Activated CD4-positive, alpha-beta memory T cell treated with anti-CD3 and anti-CD28 coated beads for 36 hours (primary cell): ENCODE data around the gene CD4. TPM values are rescaled to one million over a fixed set of nuclear protein-coding genes. Genes with fewer than 3 reads are reported as not detected.

Experiments used
- CTCF ChIA-PET: fragments of 350-600 bp; sonication (Branson Sonifier 250); formaldehyde crosslinking; loops from one replicate; lab custom pipeline; 2021; ENCODE audit warnings: antibody characterized with exemption, inconsistent platforms; lab: Charles Lee
- POLR2A ChIA-PET: fragments of 350-600 bp; sonication (Branson Sonifier 250); formaldehyde crosslinking; loops from one replicate; lab custom pipeline; 2021; ENCODE audit warnings: antibody characterized with exemption; lab: Charles Lee
- DNase-seq: peaks from one replicate; pipeline ENCODE4 v3.0.0-alpha.2; 2020
- H3K27ac Mint-ChIP-seq: one replicate; pipeline ENCODE4 v1.8.0; 2021; ENCODE audit warnings: mixed read lengths
- H3K27me3 Mint-ChIP-seq: one replicate; pipeline ENCODE4 v1.8.0; 2021; ENCODE audit warnings: mixed read lengths
- H3K36me3 Mint-ChIP-seq: one replicate; pipeline ENCODE4 v1.8.0; 2021; ENCODE audit warnings: mixed read lengths
- H3K4me1 Mint-ChIP-seq: one replicate; pipeline ENCODE4 v1.8.0; 2021; ENCODE audit warnings: low read depth, mixed read lengths
- H3K4me3 Mint-ChIP-seq: one replicate; pipeline ENCODE4 v1.8.0; 2021; ENCODE audit warnings: mild to moderate bottlenecking, mixed read lengths
- H3K9me3 Mint-ChIP-seq: one replicate; pipeline ENCODE4 v1.8.0; 2021; ENCODE audit warnings: mixed read lengths
- intact Hi-C: fragments of 100-400 bp; cut with micrococcal nuclease; formaldehyde crosslinking; loops from one replicate; pipeline ENCODE4 v1.15.1; 2023
- total RNA-seq, 2 experiments: library from RNA; stranded (reverse); gene quantifications; one replicate each; pipeline ENCODE4 v1.2.3, GENCODE V29; 2021

Gene CD4
- total RNA-seq, 2 experiments from 2014 or later, result 290 to 300 TPM

DNA sequence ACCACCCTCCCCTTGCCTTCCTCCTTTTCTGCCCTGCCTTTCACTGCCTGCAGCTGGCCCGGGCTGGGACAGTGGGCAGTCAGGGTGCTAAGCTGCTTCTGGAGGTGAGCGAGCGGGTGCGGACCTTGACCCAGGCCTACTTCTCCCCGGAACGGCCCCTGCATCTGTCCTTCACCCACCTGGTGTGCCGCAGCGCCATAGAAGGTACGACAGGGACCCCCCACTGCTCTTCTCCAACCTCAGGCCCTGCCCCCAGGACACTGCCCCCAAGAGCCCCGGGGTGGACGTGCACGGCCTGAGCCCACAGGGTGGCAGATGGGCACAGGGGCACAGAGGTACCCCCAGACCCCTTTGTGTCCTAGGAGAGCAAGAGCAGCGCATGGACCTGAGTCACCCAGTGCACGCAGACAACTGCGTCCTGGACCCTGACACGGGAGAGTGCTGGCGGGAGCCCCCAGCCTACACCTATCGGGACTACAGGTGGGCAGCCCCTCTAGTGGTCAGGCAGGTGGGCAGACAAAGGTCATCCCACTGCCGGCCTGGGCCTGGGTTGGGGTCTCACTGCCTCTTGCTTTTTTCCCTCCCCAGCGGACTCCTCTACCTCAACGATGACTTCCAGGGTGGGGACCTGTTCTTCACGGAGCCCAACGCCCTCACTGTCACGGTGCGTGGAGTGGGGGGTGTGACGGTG lies 48.2 kb downstream of the CD4 start:
- DNase-seq, result no peak
- no peaks in the 10 kb centered on the region for H3K9me3 Mint-ChIP-seq
- no peaks in the 10 kb centered on the region for H3K27me3 Mint-ChIP-seq
- no peak overlapping the region for H3K4me3 Mint-ChIP-seq
- intact Hi-C loops, result no loop called here
- ChIA-PET POLR2A (interaction anchor here (1.4 to 1.9 kb wide), 2 partner anchors 15 to 35 kb away, joined by 5 read pairs; partner anchors contain the start of genes SPSB2 and USP5), CTCF (interaction anchor here (4.3 to 6.0 kb wide), 3 partner anchors 13 to 84 kb away, joined by 30 to 44 read pairs (median 41); partner anchors contain the start of genes CDCA3, MLF2 and USP5)
- no peak overlapping the region for H3K27ac Mint-ChIP-seq
- H3K4me1 Mint-ChIP-seq, result peaks cover 2% of the 10 kb centered on the region
- H3K36me3 Mint-ChIP-seq, result no peaks in the 10 kb centered on the region

DNA sequence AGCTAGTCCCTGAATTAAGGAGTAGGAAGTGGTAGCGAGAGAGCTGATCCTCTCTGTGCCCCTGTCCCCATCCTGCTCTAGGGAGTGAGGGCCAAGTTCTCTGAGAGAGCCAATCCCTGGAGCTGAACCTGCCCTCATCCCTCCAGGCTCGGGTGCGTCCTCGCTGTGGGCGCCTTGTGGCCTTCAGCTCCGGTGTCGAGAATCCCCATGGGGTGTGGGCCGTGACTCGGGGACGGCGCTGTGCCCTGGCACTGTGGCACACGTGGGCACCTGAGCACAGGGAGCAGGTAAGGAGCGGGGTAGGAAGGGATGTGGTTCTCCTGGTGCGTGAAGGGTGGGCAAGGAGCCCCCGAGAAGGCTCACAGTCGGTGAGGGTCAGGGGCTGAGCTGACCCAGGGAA lies 49.5 kb downstream of the CD4 start:
- CTCF ChIA-PET, result interaction anchor here (1.1 to 2.3 kb wide), 3 partner anchors 8 to 33 kb away, joined by 3 to 10 read pairs (median 8); partner anchors contain the start of gene SPSB2
- no peaks in the 10 kb centered on the region for H3K27me3 Mint-ChIP-seq
- no peaks in the 10 kb centered on the region for H3K36me3 Mint-ChIP-seq

DNA sequence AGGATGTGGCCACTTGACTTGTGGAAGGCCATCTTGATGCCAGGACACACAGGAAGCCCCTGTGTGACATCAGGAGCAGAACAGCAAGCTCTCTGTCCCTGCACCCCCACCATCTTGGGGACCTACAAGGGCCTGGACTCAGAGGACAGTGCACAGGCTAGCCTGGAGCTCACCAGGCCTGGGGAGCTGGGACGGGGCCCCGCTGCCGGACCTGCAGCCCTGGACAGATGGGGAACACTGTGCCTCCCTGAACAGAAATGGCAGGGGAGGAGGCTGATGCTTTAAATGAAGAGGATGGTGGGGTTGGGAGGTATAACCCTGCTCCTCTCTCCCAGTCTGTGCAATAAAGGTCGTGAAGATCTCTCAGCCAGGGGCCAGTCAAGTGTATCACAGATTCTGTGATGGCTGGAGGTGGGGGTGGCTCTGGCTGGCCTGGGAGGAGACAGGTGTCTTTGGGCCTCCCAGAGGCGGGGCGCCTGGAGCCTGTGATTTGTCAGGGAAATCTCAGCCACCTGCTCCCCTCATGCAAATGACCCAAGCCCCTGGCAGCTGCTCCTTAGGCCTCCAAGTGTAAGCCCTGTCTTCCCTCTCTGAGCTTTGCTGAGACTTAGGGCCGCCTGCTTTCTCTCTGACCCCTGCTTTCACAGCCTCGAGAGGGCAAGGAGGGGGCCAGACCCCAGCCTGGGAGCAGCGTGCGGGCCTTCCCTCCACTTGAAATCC lies 50.3 kb downstream of the CD4 start:
- ChIA-PET CTCF (interaction anchor here (1.1 to 2.3 kb wide), 4 partner anchors 9 to 33 kb away, joined by 3 to 10 read pairs (median 6); partner anchors contain the start of gene SPSB2), POLR2A (interaction anchor here (1.1 to 3.7 kb wide), 2 partner anchors 11 to 12 kb away, joined by 3 to 16 read pairs; partner anchors contain the start of genes CDCA3 and USP5)
- no peaks in the 10 kb centered on the region for H3K9me3 Mint-ChIP-seq
- no peaks in the 10 kb centered on the region for H3K36me3 Mint-ChIP-seq
- H3K27ac Mint-ChIP-seq, result no peak overlapping the region
- no peak for DNase-seq
- H3K4me3 Mint-ChIP-seq, result no peak overlapping the region
- H3K27me3 Mint-ChIP-seq, result no peaks in the 10 kb centered on the region
- intact Hi-C loops, result no loop called here
- peaks cover 2% of the 10 kb centered on the region for H3K4me1 Mint-ChIP-seq

More for the DNA sequence above, 49.5 kb downstream of the CD4 start:
- intact Hi-C loops, result no loop called here
- Mint-ChIP-seq H3K4me1 (peaks cover 2% of the 10 kb centered on the region), H3K4me3 (no peak overlapping the region), H3K9me3 (no peaks in the 10 kb centered on the region), H3K27ac (no peak overlapping the region)
- no peak for DNase-seq
- POLR2A ChIA-PET, result interaction anchor here (3.7 kb wide), 1 partner anchor 13 kb away, joined by 16 read pairs; the partner anchor contains the start of genes CDCA3 and USP5

DNA sequence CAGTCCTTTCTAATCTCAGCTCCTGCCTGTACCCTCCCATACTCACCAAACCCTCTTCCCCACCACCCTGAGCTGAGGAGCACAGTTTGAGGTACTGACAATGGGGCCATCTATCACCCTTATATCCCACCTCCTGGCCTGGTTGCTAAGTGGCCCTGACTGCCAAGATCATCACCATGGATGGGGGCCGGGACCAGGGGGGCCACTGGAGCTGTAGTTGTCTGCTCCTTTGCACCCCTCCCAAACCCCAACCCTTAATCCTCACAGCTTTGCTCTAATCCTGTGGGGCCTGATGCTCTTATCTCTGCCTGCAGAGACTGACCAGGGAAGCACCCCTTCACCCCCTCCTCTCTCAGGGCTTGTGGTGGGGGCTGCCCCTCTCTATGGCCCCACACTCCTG lies 51.0 kb downstream of the CD4 start:
- no peak overlapping the region for H3K27ac Mint-ChIP-seq
- DNase-seq, result no peak
- H3K4me1 Mint-ChIP-seq, result peaks cover 2% of the 10 kb centered on the region
- CTCF ChIA-PET, result interaction anchor here (1.1 to 2.3 kb wide), 4 partner anchors 15 to 87 kb away, joined by 4 to 10 read pairs (median 6); partner anchors contain the start of genes MLF2 and SPSB2
- H3K4me3 Mint-ChIP-seq, result no peak overlapping the region
- POLR2A ChIA-PET, result interaction anchor here (1.1 to 3.7 kb wide), 2 partner anchors 11 kb away, joined by 3 to 16 read pairs; partner anchors contain the start of genes CDCA3 and USP5
- no peaks in the 10 kb centered on the region for H3K36me3 Mint-ChIP-seq
- no peaks in the 10 kb centered on the region for H3K9me3 Mint-ChIP-seq
- no peaks in the 10 kb centered on the region for H3K27me3 Mint-ChIP-seq
- intact Hi-C loops, result no loop called here

DNA sequence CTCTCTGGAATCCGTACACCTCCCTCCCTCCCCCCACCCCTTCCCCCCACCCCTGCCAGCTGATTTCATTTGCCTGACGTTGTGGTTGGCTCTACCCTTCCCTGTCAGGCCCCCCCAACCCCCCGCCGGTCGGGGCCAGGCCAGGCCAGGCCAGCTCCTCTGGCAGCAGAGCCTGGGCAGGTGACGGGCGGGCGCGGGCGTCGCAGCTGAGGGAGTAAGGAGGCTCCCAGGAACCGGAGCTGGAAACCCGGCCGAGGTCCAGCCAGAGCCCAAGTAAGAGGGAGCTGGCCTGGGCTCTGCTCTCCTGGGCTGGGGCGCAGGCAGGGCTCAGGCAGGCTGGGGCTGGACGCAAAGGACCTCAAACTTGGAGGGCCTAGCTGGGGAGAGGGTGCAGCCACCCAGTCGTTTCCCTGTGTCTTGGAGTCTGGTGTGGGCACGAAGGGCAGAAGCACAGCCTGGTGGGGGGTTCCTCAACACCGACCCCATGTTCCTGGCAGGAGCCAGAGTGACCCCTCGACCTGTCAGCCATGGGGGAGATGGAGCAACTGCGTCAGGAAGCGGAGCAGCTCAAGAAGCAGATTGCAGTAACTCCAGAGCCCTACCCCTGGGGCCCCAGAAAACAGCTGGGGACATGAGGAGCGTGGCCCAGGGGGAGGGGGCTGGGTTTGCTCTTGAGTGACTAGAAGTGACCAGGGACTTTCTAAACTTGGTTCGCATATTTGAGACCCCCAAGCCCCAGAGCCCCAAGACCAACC lies 51.6 kb downstream of the CD4 start, which contains the start of gene GNB3:
Gene GNB3 (plus strand): TSS at position 165 of the 755 bp plus-strand sequence. CDS start 363 bp downstream, at position 528.
- Mint-ChIP-seq H3K4me1 (no peaks in the 10 kb centered on the region), H3K36me3 (no peaks in the 10 kb centered on the region), H3K4me3 (no peak within 1 kb of the TSS), H3K27ac (no peak within 1 kb of the TSS), H3K27me3 (no peaks in the 10 kb centered on the region), H3K9me3 (no peaks in the 10 kb centered on the region)
- ChIA-PET CTCF (interaction anchor here (1.4 to 2.6 kb wide), 4 partner anchors 12 to 88 kb away, joined by 5 to 10 read pairs (median 8); partner anchors contain the start of genes MLF2, P3H3 and SPSB2), POLR2A (interaction anchor here (1.1 to 3.7 kb wide), 2 partner anchors 11 to 12 kb away, joined by 3 to 16 read pairs; partner anchors contain the start of genes CDCA3 and USP5)
- no peak for DNase-seq
- intact Hi-C loops, result no loop called here

DNA sequence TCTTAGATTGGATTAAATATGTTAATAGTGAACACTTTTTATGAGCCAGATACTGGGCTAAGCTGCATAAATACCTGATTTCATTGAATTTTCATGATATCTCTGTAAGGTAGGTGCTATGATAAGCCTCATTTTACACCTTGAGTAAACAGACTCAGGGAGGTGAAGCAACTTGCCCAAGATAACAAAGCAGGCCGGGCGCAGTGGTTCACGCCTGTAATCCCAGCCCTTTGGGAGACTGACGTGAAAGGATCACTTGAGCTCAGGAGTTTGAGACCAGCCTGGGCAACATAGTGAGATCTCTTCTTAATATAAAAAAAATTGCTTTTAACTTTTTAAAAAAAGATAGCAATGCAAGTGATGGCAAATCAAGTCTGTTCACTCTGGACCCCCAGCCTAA lies 52.7 kb downstream of the CD4 start:
- no peaks in the 10 kb centered on the region for H3K4me1 Mint-ChIP-seq
- H3K36me3 Mint-ChIP-seq, result no peaks in the 10 kb centered on the region
- intact Hi-C loops, result no loop called here
- ChIA-PET CTCF (interaction anchor here (1.0 to 2.6 kb wide), 5 partner anchors 9 to 28 kb away, joined by 3 to 9 read pairs (median 4); partner anchors contain the start of genes CDCA3 and P3H3), POLR2A (interaction anchor here (1.3 to 3.7 kb wide), 2 partner anchors 9 to 10 kb away, joined by 5 to 16 read pairs; partner anchors contain the start of genes CDCA3 and USP5)
- H3K9me3 Mint-ChIP-seq, result no peaks in the 10 kb centered on the region
- no peak overlapping the region for H3K27ac Mint-ChIP-seq
- DNase-seq, result no peak
- H3K4me3 Mint-ChIP-seq, result no peak overlapping the region
- H3K27me3 Mint-ChIP-seq, result no peaks in the 10 kb centered on the region

DNA sequence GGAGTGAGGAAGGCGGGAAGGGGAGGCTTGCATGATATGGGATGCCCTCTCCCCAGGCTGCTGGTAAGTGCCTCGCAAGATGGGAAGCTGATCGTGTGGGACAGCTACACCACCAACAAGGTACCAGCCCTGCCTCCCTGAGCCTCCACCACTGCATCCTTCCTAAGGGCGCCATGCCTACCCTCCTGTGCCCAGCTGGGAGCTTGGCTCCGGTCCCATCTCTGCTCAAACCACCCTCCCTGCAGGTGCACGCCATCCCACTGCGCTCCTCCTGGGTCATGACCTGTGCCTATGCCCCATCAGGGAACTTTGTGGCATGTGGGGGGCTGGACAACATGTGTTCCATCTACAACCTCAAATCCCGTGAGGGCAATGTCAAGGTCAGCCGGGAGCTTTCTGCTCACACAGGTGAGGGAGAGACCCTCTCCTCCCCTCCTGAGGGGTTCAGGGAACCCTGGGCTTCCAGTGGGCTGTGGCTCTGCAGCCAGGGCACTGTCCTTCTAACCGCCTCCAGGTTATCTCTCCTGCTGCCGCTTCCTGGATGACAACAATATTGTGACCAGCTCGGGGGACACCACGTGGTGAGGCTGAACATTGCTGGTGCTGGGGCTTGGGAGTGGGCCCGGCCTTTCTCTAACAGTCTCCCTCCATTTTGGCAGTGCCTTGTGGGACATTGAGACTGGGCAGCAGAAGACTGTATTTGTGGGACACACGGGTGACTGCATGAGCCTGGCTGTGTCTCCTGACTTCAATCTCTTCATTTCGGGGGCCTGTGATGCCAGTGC lies 54.0 kb downstream of the CD4 start:
- Mint-ChIP-seq H3K4me1 (no peaks in the 10 kb centered on the region), H3K27ac (no peak overlapping the region), H3K36me3 (peaks cover 5% of the 10 kb centered on the region), H3K9me3 (no peaks in the 10 kb centered on the region), H3K27me3 (no peaks in the 10 kb centered on the region), H3K4me3 (no peak overlapping the region)
- POLR2A ChIA-PET, result interaction anchor here (1.1 to 1.3 kb wide), 2 partner anchors 8 to 24 kb away, joined by 3 to 5 read pairs; partner anchors contain the start of genes CDCA3, TPI1 and USP5
- CTCF ChIA-PET, result interaction anchor here (1.4 to 4.8 kb wide), 3 partner anchors 9 to 29 kb away, joined by 3 to 35 read pairs (median 9); partner anchors contain the start of gene P3H3
- intact Hi-C loops, result no loop called here
- no peak for DNase-seq

DNA sequence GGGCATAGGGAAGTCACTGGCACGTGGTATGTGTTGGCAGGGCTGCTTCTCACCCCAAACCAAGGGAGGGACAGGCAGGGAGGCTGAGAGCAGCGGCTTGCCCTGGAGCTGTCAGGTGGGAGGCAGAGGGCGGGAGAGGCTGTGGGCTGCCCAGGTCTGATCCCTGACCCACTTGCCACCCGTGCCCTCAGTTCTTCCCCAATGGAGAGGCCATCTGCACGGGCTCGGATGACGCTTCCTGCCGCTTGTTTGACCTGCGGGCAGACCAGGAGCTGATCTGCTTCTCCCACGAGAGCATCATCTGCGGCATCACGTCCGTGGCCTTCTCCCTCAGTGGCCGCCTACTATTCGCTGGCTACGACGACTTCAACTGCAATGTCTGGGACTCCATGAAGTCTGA lies 56.1 kb downstream of the CD4 start:
- Mint-ChIP-seq H3K9me3 (no peaks in the 10 kb centered on the region), H3K27ac (no peak overlapping the region), H3K27me3 (no peaks in the 10 kb centered on the region), H3K4me3 (no peak overlapping the region), H3K36me3 (peaks cover 19% of the 10 kb centered on the region), H3K4me1 (peaks cover 9% of the 10 kb centered on the region)
- POLR2A ChIA-PET, result no interaction called here
- intact Hi-C loops, result no loop called here
- DNase-seq, result no peak
- CTCF ChIA-PET, result interaction anchor here (0.6 to 4.8 kb wide), 4 partner anchors 11 to 248 kb away, joined by 3 to 35 read pairs (median 4); partner anchors contain the start of gene MLF2

DNA sequence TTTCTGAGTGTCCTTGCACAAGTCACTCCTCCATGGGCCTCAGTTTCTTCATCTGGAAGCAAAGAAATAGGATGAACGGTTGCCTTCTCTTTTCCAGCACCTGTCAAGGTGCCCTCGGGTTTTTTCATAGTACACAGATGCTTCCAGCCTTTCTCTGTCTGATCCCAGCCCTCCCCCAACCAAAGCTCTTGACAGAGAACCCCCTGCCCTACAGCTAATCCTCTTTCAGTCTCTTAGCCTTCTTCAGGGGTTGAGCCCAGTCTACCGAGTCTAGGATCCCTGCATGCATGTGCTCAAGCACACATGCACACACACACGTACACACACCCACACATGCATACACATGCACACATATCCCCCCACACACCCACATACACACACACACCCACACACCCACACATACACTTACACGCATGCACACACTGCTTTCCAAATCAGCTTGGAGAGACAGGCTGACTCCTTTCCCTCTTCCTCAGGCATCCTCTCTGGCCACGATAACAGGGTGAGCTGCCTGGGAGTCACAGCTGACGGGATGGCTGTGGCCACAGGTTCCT lies 57.1 kb downstream of the CD4 start:
- Mint-ChIP-seq H3K4me3 (no peak overlapping the region), H3K9me3 (no peaks in the 10 kb centered on the region), H3K27me3 (no peaks in the 10 kb centered on the region), H3K4me1 (peaks cover 12% of the 10 kb centered on the region), H3K36me3 (peaks cover 22% of the 10 kb centered on the region), H3K27ac (no peak overlapping the region)
- DNase-seq, result no peak
- intact Hi-C loops, result no loop called here
- POLR2A ChIA-PET, result interaction anchor here (1.6 kb wide), 1 partner anchor 21 kb away, joined by 4 read pairs; the partner anchor contains the start of gene TPI1
- CTCF ChIA-PET, result interaction anchor here (4.8 kb wide), 1 partner anchor 12 kb away, joined by 35 read pairs; no protein-coding TSS in a partner anchor

DNA sequence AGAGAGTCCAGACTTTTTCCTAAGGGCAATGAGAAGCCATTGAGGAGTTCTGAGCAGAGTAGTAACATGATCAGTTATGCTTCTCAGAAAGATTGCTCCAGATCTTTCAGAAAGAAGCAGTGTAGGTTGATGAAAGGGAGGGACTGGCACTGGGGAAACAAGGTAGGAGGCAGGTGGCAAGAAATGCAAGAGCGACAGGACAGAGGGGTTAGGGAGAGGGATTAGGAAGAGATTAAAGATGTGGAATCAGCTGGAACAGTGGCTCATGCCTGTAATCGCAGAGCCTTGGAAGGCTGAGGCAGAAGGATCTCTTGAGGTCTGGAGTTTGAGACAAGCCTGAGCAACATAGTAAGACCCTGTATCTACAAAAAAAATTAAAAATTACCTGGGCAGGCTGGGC lies 58.3 kb downstream of the CD4 start:
- peaks cover 22% of the 10 kb centered on the region for H3K36me3 Mint-ChIP-seq
- ChIA-PET CTCF (interaction anchor here (1.0 to 2.3 kb wide), 3 partner anchors 12 to 25 kb away, joined by 7 to 13 read pairs (median 8); partner anchors contain the start of gene SPSB2), POLR2A (interaction anchor here (1.2 to 1.6 kb wide), 2 partner anchors 20 to 24 kb away, joined by 3 to 4 read pairs; partner anchors contain the start of gene TPI1)
- no peak for DNase-seq
- H3K9me3 Mint-ChIP-seq, result no peaks in the 10 kb centered on the region
- H3K27me3 Mint-ChIP-seq, result no peaks in the 10 kb centered on the region
- no peak overlapping the region for H3K27ac Mint-ChIP-seq
- peaks cover 12% of the 10 kb centered on the region for H3K4me1 Mint-ChIP-seq
- no peak overlapping the region for H3K4me3 Mint-ChIP-seq
- intact Hi-C loops, result no loop called here
